NCI-H82 treated with DMSO at 0.1 percent for 48 hours (cell line): ENCODE measurements around the gene ELFN1.
"Not testable (repeated sequence)": the region's sequence is repeated elsewhere in the genome, so short reads cannot be mapped to it uniquely, and the experiment has no call there.

Source experiments
- DNase-seq: peaks from one replicate; lab custom pipeline; 2025; ENCODE audit not compliant: unreplicated experiment; lab: John Stamatoyannopoulos, UW

Gene ELFN1

GRCh38 chr7:1752771-1753563, 82.9 kb downstream of the ELFN1 start:
- DNase-seq = no peak

- no peak for DNase-seq
Observed at GRCh38 chr7:1753564-1753867, 83.4 kb downstream of the ELFN1 start.

- no peak for DNase-seq
Observed at GRCh38 chr7:1754345-1754908, 84.3 kb downstream of the ELFN1 start.

GRCh38 chr7:1755783-1756625, 85.9 kb downstream of the ELFN1 start:
- DNase-seq = no peak

- DNase-seq = no peak
Observed at GRCh38 chr7:1757601-1758000, 87.5 kb downstream of the ELFN1 start.

- no peak for DNase-seq
Observed at GRCh38 chr7:1758028-1758858, 88.2 kb downstream of the ELFN1 start.

GRCh38 chr7:1758859-1759521, 88.9 kb downstream of the ELFN1 start:
- DNase-seq = no peak

- no peak for DNase-seq
Observed at GRCh38 chr7:1761097-1761496, 91.0 kb downstream of the ELFN1 start.

GRCh38 chr7:1761774-1762173, 91.7 kb downstream of the ELFN1 start:
- no peak for DNase-seq

GRCh38 chr7:1762238-1762945, 92.3 kb downstream of the ELFN1 start:
- DNase-seq = no peak

- DNase-seq = no peak
Observed at GRCh38 chr7:1763033-1763432, 93.0 kb downstream of the ELFN1 start.

- not testable (repeated sequence) for DNase-seq
Observed at GRCh38 chr7:1763911-1764310, 93.8 kb downstream of the ELFN1 start.

GRCh38 chr7:1765336-1765735, 95.3 kb downstream of the ELFN1 start:
- DNase-seq = no peak

- DNase-seq = peak; percentile 8
Observed at GRCh38 chr7:1767524-1767923, 97.4 kb downstream of the ELFN1 start.

GRCh38 chr7:1768832-1769231, 98.8 kb downstream of the ELFN1 start:
- DNase-seq = no peak

- DNase-seq = no peak
Observed at GRCh38 chr7:1769286-1770200, 99.5 kb downstream of the ELFN1 start.

- no peak for DNase-seq
Observed at GRCh38 chr7:1770331-1770730, 100.3 kb downstream of the ELFN1 start.

- DNase-seq = no peak
Observed at GRCh38 chr7:1775389-1775788, 105.3 kb downstream of the ELFN1 start.

GRCh38 chr7:1777122-1777521, 107.0 kb downstream of the ELFN1 start:
- no peak for DNase-seq
